Measurements from ENCODE around the gene CAB39L. TPM values are rescaled to one million over a fixed set of nuclear protein-coding genes. Genes with fewer than 3 reads are reported as not detected.

CAB39L gene
- total and polyA plus RNA-seq, 4 donors = 1.8 to 5.1 (median 2.1) TPM

- no peaks in the 10 kb centered on the region for H3K9me3 ChIP-seq (ENCODE audit: control insufficient read depth in 4 of 4, low read length in 3 of 4)
- H3K36me3 ChIP-seq (ENCODE audit: control insufficient read depth in 4 of 4, insufficient read depth in 3 of 4, low read depth in 1 of 4, low read length in 3 of 4) = peaks cover 0 to 2% (median 0%) of the 10 kb centered on the region in 4 donors
- 84% methylated on average over 1 of the region's 1 CpG for WGBS
- H3K27me3 ChIP-seq (ENCODE audit: control insufficient read depth in 4 of 4, insufficient read depth in 4 of 4, low read length in 3 of 4) = no peaks in the 10 kb centered on the region
- no peak overlapping the region for H3K4me3 ChIP-seq (ENCODE audit: low read depth in 1 of 3, low read length in 3 of 3)
- H3K9ac ChIP-seq (ENCODE audit: low read depth in 1 of 2, low read length in 2 of 2) = no peak overlapping the region
- no peak for DNase-seq (ENCODE audit: low spot score)
- no peak overlapping the region for H3K27ac ChIP-seq (ENCODE audit: low read depth in 1 of 2, low read length in 2 of 2)
- TF ChIP-seq REST (IDR thresholded peaks at IDR 0.05) (no peak), FOXA2 (IDR thresholded peaks at IDR 0.05) (no peak), HNF4G (IDR thresholded peaks at IDR 0.05) (no peak), SP1 (IDR thresholded peaks at IDR 0.05) (no peak), TAF1 (conservative IDR thresholded peaks at IDR 0.05) (no peak), NR2F2 (IDR thresholded peaks at IDR 0.05) (no peak), EGR1 (IDR thresholded peaks at IDR 0.05; ENCODE audit: low read depth in 2 of 2) (no peak), MAX (IDR thresholded peaks at IDR 0.05) (no peak), CTCF (IDR thresholded peaks at IDR 0.05; ENCODE audit: low read depth, low read length, missing input control) (no peak), RAD21 (IDR thresholded peaks at IDR 0.05) (no peak), ATF3 (IDR thresholded peaks at IDR 0.05) (no peak), JUND (IDR thresholded peaks at IDR 0.05) (no peak), YY1 (IDR thresholded peaks at IDR 0.05) (no peak), FOXA1 (IDR thresholded peaks at IDR 0.05) (no peak), ZBTB33 (IDR thresholded peaks at IDR 0.05) (no peak), GABPA (IDR thresholded peaks at IDR 0.05 in 1 of 2, conservative IDR thresholded peaks at IDR 0.05 in 1 of 2) (no peak), RXRA (IDR thresholded peaks at IDR 0.05) (no peak), HNF4A (conservative IDR thresholded peaks at IDR 0.05) (no peak)
- H3K4me1 ChIP-seq (ENCODE audit: control insufficient read depth in 4 of 4, insufficient read depth in 4 of 4, low read length in 3 of 4) = peaks cover 2 to 15% (median 9%) of the 10 kb centered on the region in 4 donors
Observed at GRCh38 chr13:49287995-49288394, 155.9 kb downstream of the CAB39L start.

All from liver (tissue), 9 donors.